Esophagus squamous epithelium (tissue), 5 donors: ENCODE data around the gene LIME1. TPM values are rescaled to one million over a fixed set of nuclear protein-coding genes. Genes with fewer than 3 reads are reported as not detected.
A peak's percentile ranks its signal among the peaks of the same experiment; 100 is the strongest.

Experiments used
- DNase-seq: peaks from one replicate; lab custom pipeline; 2025; lab: John Stamatoyannopoulos, UW
- H3K27ac ChIP-seq, 4 donors: fragments of 200-600 bp; sonication (generic); one replicate each; pipeline ENCODE4 v1.5.1; 2016 to 2019; ENCODE audit warnings: mild to moderate bottlenecking in 1 of 4
- H3K27me3 ChIP-seq, 4 donors: fragments of 200-600 bp; sonication (generic); 1 replicate in 3 of 4; 2 replicates in 1 of 4; pipeline versions ENCODE4 v1.5.1 to v1.6.0; 2017 to 2021; ENCODE audit warnings: antibody characterized with exemption in 1 of 4
- H3K36me3 ChIP-seq, 3 donors: fragments of 200-600 bp; sonication (generic); one replicate each; pipeline ENCODE4 v1.5.1; 2016 to 2019
- H3K4me1 ChIP-seq, 3 donors: fragments of 200-600 bp; sonication (generic); one replicate each; pipeline ENCODE4 v1.5.1; 2017 to 2019
- H3K4me3 ChIP-seq, 4 donors: fragments of 200-600 bp; sonication (generic); 1 replicate in 3 of 4; 2 replicates in 1 of 4; pipeline ENCODE4 v1.5.1; 2016 to 2019; ENCODE audit warnings: mild to moderate bottlenecking in 2 of 4, moderate library complexity in 1 of 4
- H3K9me3 ChIP-seq, 3 donors: fragments of 200-600 bp; sonication (generic); one replicate each; pipeline ENCODE4 v1.5.1; 2016 to 2019
- POLR2A ChIP-seq, 4 donors: fragments of 450-650 bp; IDR thresholded peaks; one replicate each; pipeline ENCODE4 v1.6.1; 2017; ENCODE audit warnings: antibody characterized with exemption in 4 of 4, mild to moderate bottlenecking in 4 of 4, moderate library complexity in 3 of 4
- WGBS, 2 donors: methylation state at CpG; one replicate each; pipeline ENCODE4 v1.1.5; 2018; 5-methylcytosine and 5-hydroxymethylcytosine counted together
- intact Hi-C: fragments of 100-400 bp; cut with DNase I; formaldehyde crosslinking; loops from one replicate; pipeline ENCODE4 v1.15.0; 2022
- total RNA-seq, 4 donors: library from RNA; depleted of rRNA; stranded (reverse); fragments of >200 nt; gene quantifications; one replicate each; pipeline ENCODE4 v1.1.0, GENCODE V29; 2016
- TF ChIP-seq, protein P1 (sequence below), 6 experiments: fragments of 450-650 bp in 4 of 6; fragments of 200-600 bp in 2 of 6; sonication (generic) in 2 of 6; IDR thresholded peaks; one replicate each; pipeline ENCODE4 v1.5.1; 2016 to 2019; ENCODE audit warnings: antibody characterized with exemption in 6 of 6, mild to moderate bottlenecking in 4 of 6, moderate library complexity in 4 of 6
- donor health status: DM: yes; HTN: yes; CAD: no.

LIME1 gene
- total RNA-seq, 4 donors from 2014 or later: 10.9 to 22.3 (median 14.4) TPM

GRCh38 chr20:63743210-63743970 is 6.9 kb downstream of the LIME1 start:
- intact Hi-C loops: no loop called here
- Histone ChIP-seq H3K9me3 (no peaks in the 10 kb centered on the region), H3K4me3 (no peak overlapping the region), H3K27me3 (no peaks in the 10 kb centered on the region), H3K4me1 (peaks cover 21 to 39% (median 21%) of the 10 kb centered on the region in 3 donors), H3K36me3 (peaks cover 4 to 39% (median 15%) of the 10 kb centered on the region in 3 donors), H3K27ac (peak overlapping the region in 1 of 4 donors; percentile 14)
- WGBS, 2 donors: 80 to 84% methylated on average over 22 to 25 of the region's 31 CpGs
- no peak for TF ChIP-seq POLR2A (IDR thresholded peaks at IDR 0.05)
- TF ChIP-seq, protein P1, sequence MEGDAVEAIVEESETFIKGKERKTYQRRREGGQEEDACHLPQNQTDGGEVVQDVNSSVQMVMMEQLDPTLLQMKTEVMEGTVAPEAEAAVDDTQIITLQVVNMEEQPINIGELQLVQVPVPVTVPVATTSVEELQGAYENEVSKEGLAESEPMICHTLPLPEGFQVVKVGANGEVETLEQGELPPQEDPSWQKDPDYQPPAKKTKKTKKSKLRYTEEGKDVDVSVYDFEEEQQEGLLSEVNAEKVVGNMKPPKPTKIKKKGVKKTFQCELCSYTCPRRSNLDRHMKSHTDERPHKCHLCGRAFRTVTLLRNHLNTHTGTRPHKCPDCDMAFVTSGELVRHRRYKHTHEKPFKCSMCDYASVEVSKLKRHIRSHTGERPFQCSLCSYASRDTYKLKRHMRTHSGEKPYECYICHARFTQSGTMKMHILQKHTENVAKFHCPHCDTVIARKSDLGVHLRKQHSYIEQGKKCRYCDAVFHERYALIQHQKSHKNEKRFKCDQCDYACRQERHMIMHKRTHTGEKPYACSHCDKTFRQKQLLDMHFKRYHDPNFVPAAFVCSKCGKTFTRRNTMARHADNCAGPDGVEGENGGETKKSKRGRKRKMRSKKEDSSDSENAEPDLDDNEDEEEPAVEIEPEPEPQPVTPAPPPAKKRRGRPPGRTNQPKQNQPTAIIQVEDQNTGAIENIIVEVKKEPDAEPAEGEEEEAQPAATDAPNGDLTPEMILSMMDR (IDR thresholded peaks at IDR 0.05): no peak
- DNase-seq: no peak

DNA sequence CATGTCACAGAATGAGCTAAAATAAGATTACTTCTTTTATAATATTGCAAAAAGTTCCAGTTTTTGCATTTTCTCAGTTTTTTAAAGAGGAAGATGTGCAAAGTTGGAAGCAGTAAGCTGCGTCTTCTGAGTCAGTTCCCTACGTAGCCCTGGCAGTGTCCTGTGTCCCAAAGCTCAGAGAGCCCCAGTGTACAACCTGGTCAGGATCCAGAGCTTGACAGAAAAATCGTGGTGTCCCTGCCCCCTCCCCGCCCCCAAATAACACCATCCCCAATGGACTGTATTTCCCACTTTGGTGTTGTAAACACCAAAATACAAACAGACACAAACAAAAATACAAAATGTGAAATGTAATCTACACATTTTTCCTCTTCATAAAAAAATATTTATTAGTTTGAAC is 7.7 kb downstream of the LIME1 start:
- H3K27ac ChIP-seq: no peak overlapping the region
- WGBS, 2 donors: 65 to 66% methylated on average over 4 of the region's 4 CpGs
- H3K36me3 ChIP-seq: peaks cover 4 to 39% (median 15%) of the 10 kb centered on the region in 3 donors

GRCh38 chr20:63744574-63745423 is 8.3 kb downstream of the LIME1 start:
- no peak for DNase-seq
- H3K4me3 ChIP-seq: no peak overlapping the region

More for the DNA sequence above, 7.7 kb downstream of the LIME1 start:
- Histone ChIP-seq H3K27me3 (no peaks in the 10 kb centered on the region), H3K4me3 (no peak overlapping the region), H3K4me1 (peaks cover 13 to 31% (median 13%) of the 10 kb centered on the region in 3 donors), H3K9me3 (no peaks in the 10 kb centered on the region)
- DNase-seq: no peak
- intact Hi-C loops: no loop called here
- TF ChIP-seq, protein P1 (IDR thresholded peaks at IDR 0.05): no peak
- TF ChIP-seq POLR2A (IDR thresholded peaks at IDR 0.05): no peak

GRCh38 chr20:63745424-63745805 is 9.0 kb downstream of the LIME1 start:
- H3K27me3 ChIP-seq: no peaks in the 10 kb centered on the region
- DNase-seq: no peak
- H3K4me1 ChIP-seq: peaks cover 12 to 27% (median 13%) of the 10 kb centered on the region in 3 donors
- no peaks in the 10 kb centered on the region for H3K9me3 ChIP-seq
- H3K27ac ChIP-seq: no peak overlapping the region
- 49 to 55% methylated on average over 5 to 8 of the region's 15 CpGs for WGBS, 2 donors
- no peak for TF ChIP-seq POLR2A (IDR thresholded peaks at IDR 0.05)
- TF ChIP-seq, protein P1 (IDR thresholded peaks at IDR 0.05): no peak
- H3K36me3 ChIP-seq: peaks cover 4 to 39% (median 15%) of the 10 kb centered on the region in 3 donors
- intact Hi-C loops: no loop called here
- no peak overlapping the region for H3K4me3 ChIP-seq

More at GRCh38 chr20:63744574-63745423, 8.3 kb downstream of the LIME1 start:
- intact Hi-C loops: no loop called here
- peaks cover 12 to 29% (median 13%) of the 10 kb centered on the region in 3 donors for H3K4me1 ChIP-seq
- H3K27me3 ChIP-seq: no peaks in the 10 kb centered on the region
- peaks cover 4 to 39% (median 15%) of the 10 kb centered on the region in 3 donors for H3K36me3 ChIP-seq
- no peak overlapping the region for H3K27ac ChIP-seq
- 64 to 71% methylated on average over 16 to 17 of the region's 25 CpGs for WGBS, 2 donors
- no peaks in the 10 kb centered on the region for H3K9me3 ChIP-seq
- no peak for TF ChIP-seq POLR2A (IDR thresholded peaks at IDR 0.05)
- TF ChIP-seq, protein P1 (IDR thresholded peaks at IDR 0.05): no peak
